ENCODE measurements around the gene SLC13A2. TPM values are rescaled to one million over a fixed set of nuclear protein-coding genes. Genes with fewer than 3 reads are reported as not detected.

Gene SLC13A2
- total RNA-seq, 2 experiments from 2014 or later, result not detected

GRCh38 chr17:28485049-28485448, 11.6 kb downstream of the SLC13A2 start:
- H3K9me3 Mint-ChIP-seq, result no peaks in the 10 kb centered on the region
- no peaks in the 10 kb centered on the region for H3K27me3 ChIP-seq (ENCODE audit: control insufficient read depth in 1 of 2, insufficient read depth in 2 of 2, low read length in 2 of 2)
- TF ChIP-seq CTCF (IDR thresholded peaks at IDR 0.05), result no peak
- DNase-seq (no peak), ATAC-seq (ENCODE audit: poor library complexity) (no peak)
- no peak overlapping the region for H3K27ac Mint-ChIP-seq
- CTCF ChIA-PET, result no interaction called here
- POLR2A ChIA-PET, result no interaction called here
- H3K27ac ChIP-seq (ENCODE audit: low read depth in 1 of 2, low read length in 2 of 2), result no peak overlapping the region
- no peaks in the 10 kb centered on the region for H3K9me3 ChIP-seq (ENCODE audit: control insufficient read depth in 1 of 2, insufficient read depth in 1 of 2, low read length in 2 of 2)
- H3K27me3 Mint-ChIP-seq, result no peaks in the 10 kb centered on the region
- no peaks in the 10 kb centered on the region for H3K36me3 Mint-ChIP-seq (ENCODE audit: low read depth)
- no peak overlapping the region for H3K4me3 ChIP-seq (ENCODE audit: low read length)
- no peaks in the 10 kb centered on the region for H3K4me1 ChIP-seq (ENCODE audit: insufficient read depth, low read length)
- no peak overlapping the region for H3K4me3 Mint-ChIP-seq
- no peaks in the 10 kb centered on the region for H3K36me3 ChIP-seq (ENCODE audit: insufficient read depth, low read length)
- no peaks in the 10 kb centered on the region for H3K4me1 Mint-ChIP-seq (ENCODE audit: low read depth)
- intact Hi-C loops (cut with DNase I, micrococcal nuclease), result no loop called here

- POLR2A ChIA-PET, result no interaction called here
- Mint-ChIP-seq H3K27ac (no peak overlapping the region), H3K36me3 (ENCODE audit: low read depth) (no peaks in the 10 kb centered on the region), H3K27me3 (no peaks in the 10 kb centered on the region), H3K4me3 (no peak overlapping the region), H3K4me1 (ENCODE audit: low read depth) (no peaks in the 10 kb centered on the region), H3K9me3 (no peaks in the 10 kb centered on the region)
- intact Hi-C loops (cut with DNase I, micrococcal nuclease), result no loop called here
- no peak overlapping the region for H3K4me3 ChIP-seq (ENCODE audit: low read length)
- TF ChIP-seq CTCF (IDR thresholded peaks at IDR 0.05), result no peak
- H3K27me3 ChIP-seq (ENCODE audit: control insufficient read depth in 1 of 2, insufficient read depth in 2 of 2, low read length in 2 of 2), result no peaks in the 10 kb centered on the region
- no peaks in the 10 kb centered on the region for H3K9me3 ChIP-seq (ENCODE audit: control insufficient read depth in 1 of 2, insufficient read depth in 1 of 2, low read length in 2 of 2)
- H3K4me1 ChIP-seq (ENCODE audit: insufficient read depth, low read length), result no peaks in the 10 kb centered on the region
- CTCF ChIA-PET, result no interaction called here
- no peaks in the 10 kb centered on the region for H3K36me3 ChIP-seq (ENCODE audit: insufficient read depth, low read length)
- ATAC-seq (ENCODE audit: poor library complexity) (no peak), DNase-seq (no peak)
- H3K27ac ChIP-seq (ENCODE audit: low read depth in 1 of 2, low read length in 2 of 2), result no peak overlapping the region
Observed at GRCh38 chr17:28487881-28488532, 14.6 kb downstream of the SLC13A2 start.

- DNase-seq (no peak), ATAC-seq (ENCODE audit: poor library complexity) (no peak)
- no peaks in the 10 kb centered on the region for H3K4me1 Mint-ChIP-seq (ENCODE audit: low read depth)
- ChIA-PET POLR2A (no interaction called here), CTCF (no interaction called here)
- no peaks in the 10 kb centered on the region for H3K9me3 ChIP-seq (ENCODE audit: control insufficient read depth in 1 of 2, insufficient read depth in 1 of 2, low read length in 2 of 2)
- H3K27me3 ChIP-seq (ENCODE audit: control insufficient read depth in 1 of 2, insufficient read depth in 2 of 2, low read length in 2 of 2), result peaks cover 0 to 2% of the 10 kb centered on the region in 2 experiments
- H3K4me3 Mint-ChIP-seq, result no peak overlapping the region
- H3K27ac Mint-ChIP-seq, result no peak overlapping the region
- no peaks in the 10 kb centered on the region for H3K36me3 Mint-ChIP-seq (ENCODE audit: low read depth)
- H3K36me3 ChIP-seq (ENCODE audit: insufficient read depth, low read length), result no peaks in the 10 kb centered on the region
- no peaks in the 10 kb centered on the region for H3K27me3 Mint-ChIP-seq
- H3K4me3 ChIP-seq (ENCODE audit: low read length), result no peak overlapping the region
- no peaks in the 10 kb centered on the region for H3K4me1 ChIP-seq (ENCODE audit: insufficient read depth, low read length)
- no peaks in the 10 kb centered on the region for H3K9me3 Mint-ChIP-seq
- TF ChIP-seq CTCF (IDR thresholded peaks at IDR 0.05), result no peak
- intact Hi-C loops (cut with DNase I, micrococcal nuclease), result no loop called here
- no peak overlapping the region for H3K27ac ChIP-seq (ENCODE audit: low read depth in 1 of 2, low read length in 2 of 2)
Observed at GRCh38 chr17:28488533-28489276, 15.3 kb downstream of the SLC13A2 start.
